ENCODE results near the gene HAL.

HAL gene, protein sequence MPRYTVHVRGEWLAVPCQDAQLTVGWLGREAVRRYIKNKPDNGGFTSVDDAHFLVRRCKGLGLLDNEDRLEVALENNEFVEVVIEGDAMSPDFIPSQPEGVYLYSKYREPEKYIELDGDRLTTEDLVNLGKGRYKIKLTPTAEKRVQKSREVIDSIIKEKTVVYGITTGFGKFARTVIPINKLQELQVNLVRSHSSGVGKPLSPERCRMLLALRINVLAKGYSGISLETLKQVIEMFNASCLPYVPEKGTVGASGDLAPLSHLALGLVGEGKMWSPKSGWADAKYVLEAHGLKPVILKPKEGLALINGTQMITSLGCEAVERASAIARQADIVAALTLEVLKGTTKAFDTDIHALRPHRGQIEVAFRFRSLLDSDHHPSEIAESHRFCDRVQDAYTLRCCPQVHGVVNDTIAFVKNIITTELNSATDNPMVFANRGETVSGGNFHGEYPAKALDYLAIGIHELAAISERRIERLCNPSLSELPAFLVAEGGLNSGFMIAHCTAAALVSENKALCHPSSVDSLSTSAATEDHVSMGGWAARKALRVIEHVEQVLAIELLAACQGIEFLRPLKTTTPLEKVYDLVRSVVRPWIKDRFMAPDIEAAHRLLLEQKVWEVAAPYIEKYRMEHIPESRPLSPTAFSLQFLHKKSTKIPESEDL

DNA sequence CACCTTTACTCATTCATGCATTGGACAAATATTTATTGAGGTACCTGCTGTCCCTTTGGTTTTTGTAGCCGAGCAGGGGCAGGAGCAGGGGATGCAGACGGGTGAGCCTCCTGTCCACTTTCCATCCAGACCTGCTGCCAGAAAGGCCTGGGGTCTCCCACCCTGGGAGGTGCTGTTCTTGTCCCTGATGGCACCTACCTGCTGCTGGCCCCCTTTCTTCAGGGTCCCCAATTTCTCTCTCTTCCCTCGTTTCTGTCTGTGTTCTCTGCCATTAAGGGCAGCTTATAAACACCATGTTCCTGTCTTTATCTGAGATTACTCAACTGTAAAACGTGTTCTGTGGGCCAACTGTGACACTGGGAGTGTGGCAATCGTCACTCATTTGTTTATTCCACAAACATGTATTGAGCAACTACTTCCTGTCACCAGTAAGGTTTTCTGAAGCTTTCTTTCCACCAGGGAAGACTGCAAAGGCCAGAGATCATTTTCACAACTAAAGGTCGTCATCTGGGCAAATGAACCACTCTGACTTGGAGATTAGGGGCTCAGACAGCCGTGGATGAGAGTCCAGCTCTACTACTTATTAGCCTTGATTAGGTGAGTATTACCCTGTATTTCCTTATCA, at the start of gene HAL:
Gene HAL, minus strand, starts transcription at position 311 of the 625 bp plus-strand sequence. CDS start 434 bp downstream, outside the sequence.
- DNase-seq (ENCODE audit: low read depth): no peak

DNA sequence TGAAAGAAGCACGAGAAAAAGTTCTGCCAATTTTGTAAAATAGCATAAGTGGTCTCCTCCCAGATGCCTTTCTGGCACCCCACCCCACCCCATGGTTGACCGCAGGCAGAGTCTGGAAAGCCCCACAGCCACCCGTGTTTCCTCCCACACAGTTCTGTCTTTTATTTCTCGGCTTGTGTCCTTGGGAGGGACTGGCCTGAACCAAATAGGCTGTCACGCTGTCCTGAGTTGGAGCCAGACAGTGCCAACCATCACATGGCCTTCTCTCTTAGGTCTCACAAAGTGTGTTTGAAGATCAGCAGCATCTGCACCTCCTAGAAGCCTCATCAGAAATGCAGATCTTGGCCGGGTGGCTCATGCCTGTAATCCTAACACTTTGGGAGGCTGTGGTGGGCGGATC, 49.4 kb upstream of the HAL start:
- no peak for DNase-seq (ENCODE audit: low read depth)

DNA sequence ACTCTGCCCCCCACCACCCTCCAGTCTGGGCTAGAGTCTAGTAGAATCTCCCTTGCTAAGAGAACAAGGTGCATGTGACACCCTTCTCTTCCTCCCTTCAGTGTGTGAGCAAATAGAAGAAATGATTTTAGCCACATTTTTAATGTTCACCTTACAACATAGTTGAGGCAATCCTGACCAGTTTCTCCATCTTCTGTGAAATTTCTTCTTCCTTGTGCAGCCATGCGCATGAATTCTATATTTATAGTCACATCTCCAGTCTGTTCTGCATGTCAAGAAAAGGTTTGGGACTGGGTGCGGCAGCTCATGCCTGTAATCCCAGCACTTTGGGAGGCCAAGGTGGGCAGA, 48.8 kb upstream of the HAL start:
- DNase-seq (ENCODE audit: low read depth): no peak

DNA sequence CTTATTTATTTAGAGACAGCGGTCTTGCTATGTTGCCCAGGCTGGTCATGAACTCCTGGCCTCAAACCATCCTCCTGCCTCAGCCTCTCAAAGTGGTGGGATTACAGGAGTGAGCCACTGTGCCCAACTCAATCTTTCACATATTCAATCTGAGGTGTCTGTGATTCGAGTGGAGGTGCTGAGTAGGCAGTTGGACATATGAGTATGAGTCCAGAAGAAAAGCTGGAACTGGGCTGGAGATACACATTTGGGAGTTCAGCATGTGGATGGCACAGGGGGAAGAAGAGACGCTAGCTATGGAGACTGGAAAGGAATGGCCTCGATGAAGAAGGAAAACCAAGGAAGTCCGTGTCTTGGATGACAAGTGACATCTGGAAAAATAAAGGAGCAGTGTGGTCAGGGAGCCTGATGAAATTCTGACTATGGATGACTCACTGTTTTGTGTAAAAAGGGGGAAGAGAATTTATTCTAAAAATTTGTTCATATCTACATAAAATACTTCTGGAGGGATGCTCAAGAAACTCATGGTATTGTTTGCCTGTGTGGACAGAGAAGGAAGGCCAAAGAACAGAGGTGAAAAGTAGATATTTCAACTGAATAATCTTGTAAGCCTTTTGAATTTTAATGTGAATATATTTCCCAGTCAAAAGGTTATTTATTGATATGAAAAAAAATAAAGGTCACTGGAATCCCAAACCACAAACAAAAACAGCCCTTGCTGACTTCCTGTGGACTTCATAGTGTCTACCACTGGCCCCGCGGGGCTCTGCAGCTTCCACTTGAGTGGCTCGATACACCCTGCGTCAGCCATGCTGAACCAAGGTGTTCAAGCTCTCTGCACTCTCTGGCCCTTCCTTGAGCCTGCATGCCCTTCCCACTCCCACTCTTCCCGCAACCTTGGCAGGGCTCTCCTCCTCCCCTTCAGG, 48.1 kb upstream of the HAL start:
- DNase-seq (ENCODE audit: low read depth): no peak

DNA sequence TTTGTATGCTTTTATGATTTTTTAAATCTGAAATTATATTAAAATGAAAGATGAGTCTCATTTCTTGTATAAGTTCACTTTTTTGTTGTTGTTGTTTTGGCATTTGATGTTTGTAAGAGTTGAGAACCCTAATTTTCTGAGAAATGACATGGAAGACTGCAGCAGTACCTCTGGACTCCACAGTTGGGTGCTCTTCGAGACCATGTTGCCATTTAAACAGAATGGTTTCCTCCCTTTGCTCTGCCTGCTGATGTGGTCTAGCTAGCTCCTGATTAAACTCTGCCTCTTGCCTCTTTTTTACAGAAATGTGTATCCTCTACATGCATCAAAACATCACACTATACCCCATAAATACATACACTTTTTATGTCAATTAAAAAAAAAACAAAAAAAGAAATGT, 45.0 kb upstream of the HAL start:
- no peak for DNase-seq (ENCODE audit: low read depth)

DNA sequence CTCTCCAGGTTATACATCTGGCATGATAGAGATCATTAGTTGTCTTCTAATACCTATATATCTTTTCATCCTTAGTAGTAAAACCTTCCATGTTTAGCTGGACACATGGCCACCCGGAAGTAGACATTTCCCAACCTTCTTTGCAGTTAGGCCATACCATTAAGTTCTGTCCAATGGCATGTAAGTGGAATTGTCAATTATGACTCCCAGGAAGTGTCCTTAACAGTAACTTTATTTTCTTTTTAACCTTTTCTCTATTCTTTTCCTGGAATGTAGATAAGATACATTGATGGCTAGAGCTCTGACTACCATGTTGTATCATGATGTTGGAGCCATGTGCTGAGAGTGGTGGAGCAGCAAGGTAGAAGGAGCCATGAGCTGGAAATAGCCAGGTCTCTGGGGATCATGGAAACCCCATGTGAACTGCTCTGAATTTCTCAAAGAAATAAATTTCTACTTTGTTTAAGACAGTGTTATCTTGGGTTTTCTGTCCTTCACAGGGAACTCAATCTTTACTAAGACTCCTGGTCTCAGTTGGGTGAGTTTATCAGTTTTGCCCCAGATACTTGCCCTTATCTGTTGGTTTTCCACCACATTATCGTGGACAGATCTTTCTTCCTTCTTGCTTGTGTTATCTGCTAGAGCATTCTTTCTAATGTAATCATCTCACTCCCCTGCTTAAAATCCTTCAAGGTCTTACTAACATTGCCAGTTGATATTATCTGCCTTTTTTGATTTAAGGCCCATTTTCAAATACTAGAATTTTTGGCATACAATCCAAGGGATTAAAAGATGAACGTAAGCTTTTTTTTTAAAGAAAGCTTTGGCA, 44.4 kb upstream of the HAL start:
- DNase-seq (ENCODE audit: low read depth): no peak

DNA sequence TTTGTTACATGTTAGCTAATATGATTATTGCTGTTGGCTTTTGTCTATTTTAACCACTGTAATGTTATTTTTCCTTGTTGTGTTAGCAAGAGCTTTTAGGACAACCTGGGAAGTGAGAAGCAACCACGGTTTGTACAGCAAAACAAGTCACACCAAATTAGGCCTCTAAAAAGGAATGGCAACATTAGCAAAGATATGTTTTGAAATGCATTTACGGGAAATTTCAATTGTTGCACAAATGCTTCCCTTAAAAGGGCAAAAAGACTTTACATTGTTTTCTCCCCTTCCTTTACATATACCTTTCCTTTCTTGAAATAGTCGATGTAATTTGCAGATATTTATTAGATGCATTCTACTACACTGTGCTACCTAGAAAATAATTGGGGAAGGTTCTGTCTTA, 43.4 kb upstream of the HAL start:
- DNase-seq (ENCODE audit: low read depth): no peak

DNA sequence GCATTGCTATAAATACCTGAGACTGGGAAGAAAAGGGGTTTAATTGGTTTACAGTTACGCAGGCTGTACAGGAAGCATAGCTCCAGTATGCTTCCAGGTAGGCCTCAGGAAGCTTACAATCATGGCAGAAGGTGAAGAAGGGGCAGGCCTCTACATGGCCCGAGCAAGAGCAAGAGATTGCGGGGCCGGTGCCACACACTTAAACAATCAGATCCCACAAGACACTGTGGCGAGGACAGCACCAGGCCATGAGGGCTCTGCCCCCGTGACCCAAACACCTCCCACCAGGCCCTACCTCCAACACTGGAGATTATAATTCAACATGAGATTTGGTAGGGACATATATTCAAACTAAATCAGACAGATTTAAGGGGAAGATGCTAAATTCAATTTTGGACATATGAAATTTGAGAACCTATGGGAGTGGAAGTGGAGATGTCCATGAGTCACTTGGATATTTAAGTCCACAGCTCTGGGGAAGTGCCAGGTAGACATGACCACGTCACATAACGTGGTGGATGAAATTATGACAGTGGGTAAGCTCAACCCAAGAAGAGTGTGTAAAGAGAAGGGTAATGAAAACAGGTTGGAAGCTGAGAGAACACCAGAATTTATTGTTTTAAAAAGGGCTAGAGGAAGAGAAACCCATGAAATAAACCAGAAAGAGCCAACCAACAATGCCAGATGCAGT, 40.8 kb upstream of the HAL start:
- no peak for DNase-seq (ENCODE audit: low read depth)

DNA sequence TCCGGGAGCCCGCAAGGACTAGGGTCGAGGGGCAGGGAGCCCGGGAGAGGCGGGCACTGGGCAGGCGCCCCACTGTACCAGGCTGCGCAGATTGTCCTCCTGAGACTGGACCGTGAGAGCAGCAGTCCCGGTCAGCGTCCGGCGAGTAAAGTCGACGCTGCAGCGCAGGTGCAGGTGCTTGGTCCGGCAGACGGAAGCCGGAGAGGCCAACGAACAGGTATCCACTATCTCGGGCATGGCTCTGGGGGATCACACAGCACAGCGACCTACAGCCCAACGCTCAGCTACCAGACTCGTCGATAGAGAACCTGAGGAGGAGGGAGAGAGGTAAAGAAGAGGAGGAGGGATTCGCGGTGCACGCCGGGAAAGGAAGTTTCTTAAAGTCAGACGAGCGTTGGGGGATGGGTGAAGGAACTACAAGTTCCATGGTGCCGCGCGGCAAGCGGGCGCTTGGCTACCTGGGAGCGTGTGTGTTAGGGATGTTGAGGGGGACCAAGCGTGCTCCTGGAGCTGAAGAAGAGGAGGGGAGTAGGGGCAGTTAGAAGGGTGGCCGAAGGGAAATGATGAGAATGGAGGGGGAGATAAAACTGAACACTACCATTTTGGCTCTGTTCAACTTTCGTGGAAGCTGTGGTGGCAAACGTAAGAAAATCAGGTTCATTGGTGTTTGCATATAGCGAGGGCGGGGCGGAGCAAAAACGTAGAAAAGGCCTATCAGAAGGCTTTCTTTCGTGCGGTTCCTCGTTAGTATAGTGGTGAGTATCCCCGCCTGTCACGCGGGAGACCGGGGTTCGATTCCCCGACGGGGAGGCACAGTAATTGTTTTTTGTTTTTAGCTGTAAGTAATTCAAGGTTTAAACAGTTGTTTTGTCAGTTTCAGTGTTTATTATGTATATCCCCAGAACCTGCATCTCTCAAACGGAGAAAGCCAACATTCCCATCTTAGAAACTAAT, 39.4 kb upstream of the HAL start, which contains the start of gene LTA4H:
Gene LTA4H, minus strand, starts transcription at position 305 of the 954 bp plus-strand sequence. Its CDS starts 68 bp downstream, at position 237.
- DNase-seq (ENCODE audit: low read depth): peak; percentile 94

DNA sequence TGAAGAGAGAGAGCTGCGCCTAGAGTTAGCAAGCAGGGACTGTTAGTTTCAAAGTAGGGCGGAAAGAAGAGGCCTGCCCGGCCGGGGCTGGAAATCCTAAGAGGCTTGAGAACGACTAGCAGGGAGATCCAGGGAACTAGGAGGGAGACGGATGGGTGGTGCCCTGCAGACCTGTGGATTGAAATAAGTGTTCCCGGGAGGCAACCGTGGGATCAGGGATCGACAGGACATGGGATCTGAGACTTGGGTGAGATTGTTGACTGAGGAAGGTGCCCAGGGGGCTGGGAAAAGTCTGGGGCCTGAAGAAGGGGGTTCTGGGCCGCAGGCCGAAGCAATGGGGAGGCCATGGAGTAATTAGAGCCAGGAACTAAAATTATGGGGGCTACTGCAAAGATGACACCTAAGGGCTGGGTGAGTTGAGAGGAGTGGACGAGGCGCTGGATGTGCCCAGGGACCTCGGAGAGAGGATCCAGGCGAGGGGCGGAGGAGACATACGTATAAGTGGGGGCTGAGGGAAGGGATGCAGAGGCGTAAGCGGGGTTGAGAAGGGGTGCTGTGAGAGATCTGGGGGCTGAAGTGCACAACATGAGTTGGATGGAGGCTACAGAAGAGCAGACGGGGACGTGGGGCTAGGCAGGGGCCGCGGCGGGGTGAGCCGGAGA, 38.6 kb upstream of the HAL start:
- no peak for DNase-seq (ENCODE audit: low read depth)

DNA sequence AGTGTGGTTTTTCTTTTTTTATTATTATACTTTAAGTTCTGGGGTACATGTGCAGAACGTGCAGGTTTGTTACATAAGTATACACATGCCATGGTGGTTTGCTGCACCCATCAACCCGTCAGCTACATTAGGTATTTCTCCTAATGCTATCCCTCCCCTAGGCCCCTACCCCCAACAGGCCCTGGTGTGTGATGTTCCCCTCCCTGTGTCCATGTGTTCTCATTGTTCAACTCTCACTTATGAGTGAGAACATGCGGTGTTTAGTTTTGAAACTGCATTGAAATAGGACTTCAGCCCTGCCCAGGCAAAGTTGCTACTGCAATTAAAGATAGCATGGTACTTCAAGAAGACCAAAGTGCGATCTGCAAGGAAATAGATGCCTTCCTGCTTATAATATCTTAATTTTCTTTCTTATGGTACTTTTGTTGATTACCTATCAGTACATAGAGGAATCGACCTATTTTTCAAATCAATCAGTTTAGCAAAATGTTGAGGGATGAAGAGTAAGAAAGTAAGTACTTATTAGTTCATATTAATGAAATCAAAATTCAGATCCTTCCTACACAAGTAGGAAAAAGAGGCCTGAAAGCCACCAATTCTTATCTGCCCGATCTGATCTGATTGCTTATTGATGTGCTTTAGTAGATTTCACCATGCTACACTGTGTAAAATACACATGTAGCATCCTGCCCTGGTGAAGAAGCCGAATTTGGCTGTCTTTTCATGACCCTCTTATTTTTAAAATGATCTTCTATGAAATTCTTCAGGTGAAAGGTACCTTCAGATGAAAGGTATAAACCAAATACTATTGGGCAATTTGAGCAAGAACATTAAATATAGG, 37.6 kb upstream of the HAL start:
- no peak for DNase-seq (ENCODE audit: low read depth)

DNA sequence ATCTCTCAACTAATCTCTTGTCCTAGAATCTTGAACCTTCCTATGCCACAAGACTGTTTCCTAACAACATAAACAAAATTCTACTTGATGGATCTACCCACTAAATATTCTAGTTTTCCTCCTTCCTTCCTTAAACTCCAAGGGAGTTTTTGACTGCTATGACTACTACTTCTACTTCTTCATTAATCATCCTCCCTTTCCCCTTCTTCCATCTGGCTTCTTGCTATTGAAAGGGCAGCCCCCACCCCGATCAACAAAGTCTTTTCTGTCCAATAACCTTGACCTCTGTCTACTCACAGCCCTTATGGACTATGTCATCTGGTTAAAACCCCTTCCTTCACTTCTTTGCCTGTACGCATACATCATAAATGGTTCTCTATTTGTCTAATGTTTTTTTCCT, 33.7 kb upstream of the HAL start:
- no peak for DNase-seq (ENCODE audit: low read depth)

DNA sequence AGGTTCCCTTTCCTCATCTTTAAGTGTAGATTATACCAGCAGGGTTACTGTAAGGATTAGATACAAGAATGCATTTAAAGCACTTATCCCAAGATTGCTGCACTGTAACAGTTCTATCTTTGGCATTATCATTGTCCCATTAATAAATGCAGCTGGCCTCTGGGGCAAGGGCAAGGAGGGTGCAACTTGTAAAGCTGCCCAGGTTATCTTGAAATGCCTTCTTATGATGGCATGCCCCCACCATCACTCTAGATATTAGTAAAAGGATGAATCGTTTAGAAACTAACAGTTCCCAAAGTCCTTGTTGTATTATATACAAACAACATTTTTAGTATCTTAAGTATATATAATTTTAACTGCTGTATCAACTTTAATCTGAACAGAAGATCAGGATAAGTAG, 32.4 kb upstream of the HAL start:
- DNase-seq (ENCODE audit: low read depth): no peak

DNA sequence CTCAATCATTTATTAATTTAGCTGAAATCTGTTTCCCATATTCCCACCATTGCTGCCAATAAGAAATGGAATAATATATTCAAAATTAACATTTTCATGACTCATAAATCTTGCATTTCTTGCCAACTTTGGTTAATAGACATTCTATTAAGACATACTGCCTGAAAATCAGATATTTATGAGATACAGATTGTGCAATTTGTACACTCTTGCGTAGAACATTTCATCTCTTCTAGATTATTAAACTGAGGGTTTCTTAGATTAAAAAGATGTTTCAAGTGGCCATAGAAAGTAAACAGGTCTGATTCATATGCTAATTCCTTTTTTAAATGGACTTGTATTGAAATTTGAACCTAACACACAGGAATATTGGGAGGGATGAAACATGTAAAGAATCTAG, 30.2 kb upstream of the HAL start:
- DNase-seq (ENCODE audit: low read depth): no peak

DNA sequence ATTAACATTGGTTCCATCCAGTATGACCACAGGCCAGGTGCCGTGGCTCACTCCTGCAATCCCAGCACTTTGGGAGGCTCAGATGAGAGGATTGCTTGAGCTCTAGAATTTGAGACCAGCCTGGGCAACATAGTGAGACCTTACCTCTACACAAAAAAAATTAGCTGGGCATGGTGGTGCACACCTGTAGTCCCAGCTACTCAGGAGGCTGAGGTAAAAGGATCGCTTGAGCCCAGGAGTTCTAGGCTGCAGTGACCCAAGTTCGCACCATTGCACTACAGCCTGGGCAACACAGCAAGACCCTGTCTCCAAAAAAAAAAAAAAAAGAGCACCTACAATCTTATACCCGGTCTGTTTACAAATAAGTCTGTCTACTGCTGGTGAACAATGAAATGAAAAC, 29.4 kb upstream of the HAL start:
- no peak for DNase-seq (ENCODE audit: low read depth)

DNA sequence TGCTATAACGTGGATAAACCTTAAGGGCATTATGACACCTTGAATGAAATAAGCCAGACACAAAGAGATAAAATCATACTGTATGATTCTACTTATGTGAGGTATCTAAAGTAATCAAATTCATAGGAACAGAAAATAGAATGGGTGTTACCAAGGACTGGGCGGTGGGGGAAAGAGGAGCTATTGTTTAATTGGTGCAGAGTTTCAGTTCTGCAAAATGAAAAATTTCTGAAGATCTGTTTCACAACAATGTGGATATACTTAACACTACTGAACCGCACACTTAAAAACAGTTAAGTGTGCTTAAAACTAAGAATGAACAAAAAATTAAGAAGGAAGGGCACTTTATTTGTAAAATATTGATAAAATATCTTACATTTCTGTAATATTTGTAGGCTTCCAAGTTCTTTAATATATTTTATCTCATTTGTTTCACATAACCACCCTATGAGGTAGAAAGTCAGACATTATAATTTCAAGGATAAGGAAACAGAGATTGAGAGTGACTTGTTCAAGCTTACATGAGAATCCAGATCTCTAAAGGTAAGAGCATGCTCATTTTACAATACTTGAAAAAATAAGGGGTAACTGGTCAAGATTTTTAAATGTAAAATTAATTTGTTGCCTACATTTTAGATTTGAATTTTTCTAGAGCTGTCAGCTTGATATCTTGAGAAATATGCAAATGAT, 24.3 kb upstream of the HAL start:
- DNase-seq (ENCODE audit: low read depth): no peak

DNA sequence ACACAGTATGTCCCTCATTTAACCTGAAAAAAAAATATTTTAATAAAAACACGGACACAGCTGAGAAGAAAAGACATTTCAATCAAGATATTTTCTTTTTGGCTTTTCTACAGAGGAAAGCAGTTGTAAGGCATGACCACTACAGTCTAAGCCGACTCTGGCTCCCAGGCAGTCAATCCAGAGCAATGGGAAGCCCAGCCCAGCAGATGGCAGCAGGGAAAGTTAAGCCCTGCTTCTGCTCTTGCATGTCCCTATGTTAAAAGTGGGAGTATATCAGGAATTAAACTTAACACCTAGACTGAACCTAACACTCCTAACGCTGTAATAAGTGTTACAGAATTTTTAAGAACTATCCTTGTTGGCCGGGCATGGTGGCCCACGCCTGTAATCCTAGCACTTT, 19.5 kb upstream of the HAL start:
- DNase-seq (ENCODE audit: low read depth): no peak
